T-helper 1 cell (primary cell): Measurements from ENCODE around the gene SDK2.

Experiments used
- DNase-seq, 5 donors: peaks; one replicate each; pipeline ENCODE4 v3.0.0-alpha.2; 2012 to 2020

SDK2 gene

GRCh38 chr17:73533127-73533526 lies 111.1 kb downstream of the SDK2 start:
- DNase-seq, result no peak

DNA sequence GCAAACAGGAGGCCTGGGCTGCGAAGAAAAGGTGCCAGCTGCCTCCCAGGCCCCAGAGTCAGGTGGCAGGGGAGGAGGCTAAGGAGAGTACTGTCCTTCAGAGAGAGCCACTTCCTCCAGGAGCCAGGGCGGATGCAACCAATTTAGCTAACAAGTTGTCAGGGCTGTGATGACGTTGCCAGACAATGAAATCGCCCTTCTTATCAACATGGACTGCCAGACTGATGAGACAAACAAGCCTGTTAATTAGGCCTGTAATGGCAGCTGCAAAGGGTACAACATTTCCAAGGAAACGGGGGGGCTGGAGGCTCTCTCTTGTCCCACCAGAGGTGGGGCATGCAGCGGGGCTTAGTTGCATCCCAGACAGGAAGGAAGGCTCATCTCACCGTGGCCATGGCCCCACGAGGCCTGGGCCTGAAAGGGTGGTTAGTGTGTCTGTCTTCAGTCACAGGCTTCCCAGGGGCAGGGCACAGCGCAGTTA lies 111.8 kb downstream of the SDK2 start:
- DNase-seq, result no peak

GRCh38 chr17:73531158-73531557 lies 113.1 kb downstream of the SDK2 start:
- DNase-seq, result no peak

DNA sequence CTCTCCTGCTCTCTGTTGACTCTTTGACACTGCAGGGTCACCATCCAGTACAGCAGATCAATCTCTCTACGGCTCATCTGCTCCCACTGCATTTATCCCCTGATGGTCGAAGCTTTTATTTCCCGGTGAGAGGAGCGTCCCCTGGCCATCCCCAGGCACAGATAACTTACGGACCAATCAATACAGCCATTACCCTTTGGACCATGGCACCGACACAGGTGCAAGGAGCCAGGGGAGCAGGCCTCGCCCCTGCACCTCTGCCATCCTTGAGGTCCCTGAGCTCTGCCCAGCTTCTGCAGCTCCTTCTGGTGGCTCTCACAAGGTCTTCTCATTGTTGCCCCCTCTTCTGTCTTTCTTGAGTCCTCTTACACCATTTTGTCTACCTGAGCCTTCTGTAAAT lies 115.6 kb downstream of the SDK2 start:
- DNase-seq, result no peak

DNA sequence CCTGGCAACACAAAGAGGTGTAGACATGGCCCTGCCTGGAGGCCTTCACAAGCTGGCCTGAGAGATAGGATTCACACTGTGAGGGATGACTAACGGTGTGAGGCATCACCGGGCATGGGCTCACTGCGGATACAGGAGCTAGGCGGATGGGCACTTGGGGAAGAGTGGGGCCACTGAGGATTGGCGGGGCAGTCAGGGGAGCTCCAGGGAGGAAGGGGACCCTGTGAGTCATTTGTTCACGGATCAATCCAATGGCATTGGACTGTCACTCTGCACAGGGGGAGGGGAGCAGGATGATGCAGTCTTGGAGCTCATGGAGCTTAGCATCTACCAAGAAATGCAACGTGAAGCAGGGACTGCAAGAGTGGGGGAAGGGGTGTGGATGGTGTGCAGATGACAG lies 117.3 kb downstream of the SDK2 start:
- DNase-seq, result no peak

GRCh38 chr17:73524941-73525679 lies 119.1 kb downstream of the SDK2 start:
- no peak for DNase-seq

DNA sequence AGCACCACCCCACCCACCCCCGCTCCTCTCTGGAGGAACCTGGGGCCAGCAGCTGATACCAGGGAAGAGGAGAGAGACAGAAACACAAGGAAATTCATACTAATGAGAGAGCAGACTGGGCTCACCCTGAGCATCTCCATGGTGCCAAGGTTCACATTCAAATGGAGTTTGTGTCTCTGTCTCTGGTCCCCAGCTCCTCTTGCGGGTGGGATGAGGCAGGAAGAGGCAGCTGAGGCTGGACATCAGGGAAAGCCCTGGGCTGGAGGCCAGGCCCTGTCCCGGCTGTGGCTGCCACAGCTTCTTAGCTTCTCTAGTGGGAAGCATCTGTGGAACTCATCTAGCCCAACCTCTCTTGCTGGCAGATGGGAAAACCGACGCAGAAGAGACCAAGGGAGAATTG lies 121.5 kb downstream of the SDK2 start:
- no peak for DNase-seq

GRCh38 chr17:73522107-73522506 lies 122.1 kb downstream of the SDK2 start:
- DNase-seq, result no peak

DNA sequence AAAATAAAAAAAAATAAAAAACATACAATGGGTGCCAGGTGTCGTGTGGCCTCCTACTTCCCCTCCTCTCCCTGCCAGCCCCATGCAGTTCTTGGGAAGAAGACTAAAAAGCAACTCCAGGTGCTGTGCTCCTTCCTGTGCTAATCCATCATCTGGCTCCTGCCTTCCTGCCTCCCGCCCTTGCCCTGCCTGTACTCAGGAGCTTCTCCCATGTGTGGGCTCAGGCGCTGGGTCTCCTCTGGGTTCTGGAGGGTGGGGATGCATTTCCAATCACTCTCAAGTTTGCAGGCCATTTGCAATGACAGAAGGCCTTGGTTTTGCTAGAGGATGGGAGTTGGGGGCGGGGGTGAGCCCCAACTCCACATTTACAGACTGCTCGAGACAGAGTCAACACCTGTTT lies 122.9 kb downstream of the SDK2 start:
- no peak for DNase-seq

DNA sequence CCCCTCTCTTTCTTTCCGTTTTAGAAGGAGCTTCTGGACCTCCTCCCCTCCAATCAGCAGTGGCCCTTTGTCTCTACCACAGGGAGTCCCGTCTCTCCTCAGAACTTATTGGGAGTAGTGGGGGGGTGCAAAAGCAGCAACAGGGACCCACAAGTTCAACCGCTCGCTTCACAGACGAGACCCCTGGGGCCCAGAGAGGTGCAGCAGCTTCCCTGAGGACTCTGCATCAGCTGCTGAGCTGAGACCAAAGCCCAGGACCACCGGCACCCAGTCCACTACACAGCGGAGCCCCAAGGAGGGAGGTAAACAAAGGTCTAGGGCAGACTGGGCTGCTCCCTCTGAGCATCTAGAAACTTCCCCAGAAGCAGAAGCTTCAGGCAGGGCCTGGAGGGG lies 123.9 kb downstream of the SDK2 start:
- DNase-seq, result no peak

DNA sequence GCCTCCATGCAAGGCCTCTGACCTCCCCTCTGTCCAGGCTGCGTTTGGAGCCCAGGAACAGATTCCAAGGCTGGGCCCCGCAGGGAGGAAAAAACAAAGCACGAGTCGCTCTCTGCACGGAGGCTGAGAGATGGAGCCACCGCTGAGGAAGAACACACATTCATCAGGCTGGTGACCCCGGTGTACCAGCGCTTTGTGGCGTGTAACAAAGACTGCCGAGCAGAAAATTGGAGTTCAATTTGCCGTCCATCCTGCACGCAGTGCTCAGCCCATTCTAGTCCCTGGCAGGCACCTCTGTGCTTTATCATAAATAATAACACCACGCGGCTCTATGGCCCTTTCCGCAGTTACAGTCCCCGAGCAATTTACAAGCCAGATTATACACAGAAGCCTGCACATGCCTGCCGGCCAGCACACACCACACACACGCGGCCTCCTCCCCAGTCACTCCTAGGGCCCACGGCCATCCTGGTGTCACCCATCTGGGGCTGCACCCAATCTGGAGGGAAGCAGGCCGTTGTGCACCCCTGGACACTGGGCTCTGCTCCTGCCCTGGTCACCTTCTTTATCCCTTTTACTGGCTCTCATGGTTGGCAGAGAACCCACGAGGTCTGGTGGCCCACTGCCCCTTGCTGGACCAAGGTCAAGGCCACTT lies 124.4 kb downstream of the SDK2 start:
- DNase-seq, result no peak

DNA sequence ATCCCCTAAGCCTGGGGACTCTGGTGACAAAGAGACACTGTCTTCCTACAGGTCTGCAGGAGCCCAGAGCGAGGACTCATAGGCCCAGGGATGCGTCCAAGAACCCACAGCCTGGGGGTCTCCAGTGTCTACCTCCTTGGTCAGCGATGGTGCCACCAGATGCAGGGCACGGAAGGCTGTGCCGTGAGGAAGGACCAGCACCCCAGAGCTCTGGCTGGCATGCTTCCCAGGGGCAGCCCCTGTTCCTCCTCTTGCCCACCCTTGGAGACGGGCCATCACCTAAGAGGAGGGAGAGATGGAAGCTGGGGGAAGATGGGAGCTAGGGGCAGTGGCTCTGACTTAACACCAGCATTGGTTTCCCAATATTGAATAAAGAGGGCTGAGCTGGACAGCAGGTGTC lies 125.2 kb downstream of the SDK2 start:
- no peak for DNase-seq

DNA sequence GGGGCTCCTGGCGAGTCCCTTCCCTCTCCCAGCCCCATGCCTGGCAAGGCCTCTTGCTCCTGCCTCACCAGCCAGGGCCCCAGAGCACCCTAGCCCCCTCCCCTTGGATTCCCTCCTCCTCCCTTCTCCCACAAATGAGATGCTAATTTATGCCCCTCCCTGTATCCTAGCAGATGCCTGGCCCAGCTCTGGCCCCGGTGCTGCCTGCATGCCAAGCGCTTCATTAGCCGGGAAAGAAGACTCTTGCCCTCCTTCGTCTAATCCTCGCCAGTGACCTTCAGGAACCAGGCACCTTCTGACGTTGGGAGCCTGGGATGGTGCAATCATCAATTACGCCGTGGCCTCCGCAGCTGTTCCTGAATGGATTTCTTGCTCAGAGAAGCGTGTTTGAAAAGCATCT lies 127.8 kb downstream of the SDK2 start:
- no peak for DNase-seq

DNA sequence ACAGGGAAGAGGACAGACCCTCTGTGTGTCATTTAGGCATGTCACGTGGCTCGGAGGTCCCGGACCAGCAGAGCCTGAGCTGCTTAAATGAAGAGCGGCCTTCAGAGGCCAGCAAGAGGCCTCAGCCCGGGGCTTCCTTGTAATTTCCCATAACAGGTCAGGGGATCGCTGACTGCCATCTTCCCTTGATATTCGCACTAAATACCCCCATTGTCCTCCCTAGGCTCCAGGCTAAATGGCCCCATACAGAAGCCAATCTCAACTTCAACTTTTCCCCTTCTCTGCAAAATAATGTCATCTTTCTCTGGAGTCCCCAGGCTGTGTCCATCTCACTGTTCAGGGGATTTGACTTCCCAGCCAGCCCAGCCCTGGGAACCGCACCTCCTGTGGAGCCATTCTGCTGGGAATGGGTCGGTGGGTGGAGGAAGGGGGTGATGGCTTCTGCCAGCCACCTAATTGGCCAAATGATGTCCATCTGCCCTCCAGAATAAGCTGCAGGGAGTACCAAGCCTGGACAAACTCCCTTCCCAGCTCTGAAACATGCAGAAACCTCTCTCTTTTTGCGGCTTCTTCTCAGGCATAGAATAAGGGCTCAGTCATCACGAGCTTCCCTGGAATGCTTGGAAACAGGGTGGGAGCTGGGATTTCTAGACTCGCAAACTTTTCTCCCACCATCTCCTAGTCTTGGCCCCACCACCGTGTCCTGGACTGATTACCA lies 129.9 kb downstream of the SDK2 start:
- no peak for DNase-seq

- DNase-seq, result no peak
Measured at GRCh38 chr17:73513426-73513825, 130.8 kb downstream of the SDK2 start.

DNA sequence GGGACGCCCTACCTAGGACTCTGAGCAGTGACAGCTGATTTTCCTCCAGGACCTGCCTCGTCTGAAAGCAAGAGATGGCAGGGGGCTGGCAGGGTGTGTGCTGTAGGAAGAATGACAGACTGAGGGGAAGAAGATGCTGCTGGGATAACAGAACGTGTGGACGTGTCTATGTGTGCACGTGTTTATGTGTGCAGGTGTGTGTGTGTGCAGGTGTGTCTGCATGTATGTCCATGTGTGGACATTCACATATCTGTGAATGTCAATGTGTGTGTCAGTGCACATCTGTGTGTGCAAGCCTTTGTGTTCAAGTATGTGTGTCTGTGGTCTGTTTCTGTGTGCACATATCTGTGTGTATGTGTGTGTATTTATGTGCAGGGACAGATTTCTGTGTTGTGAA lies 132.5 kb downstream of the SDK2 start:
- no peak for DNase-seq

DNA sequence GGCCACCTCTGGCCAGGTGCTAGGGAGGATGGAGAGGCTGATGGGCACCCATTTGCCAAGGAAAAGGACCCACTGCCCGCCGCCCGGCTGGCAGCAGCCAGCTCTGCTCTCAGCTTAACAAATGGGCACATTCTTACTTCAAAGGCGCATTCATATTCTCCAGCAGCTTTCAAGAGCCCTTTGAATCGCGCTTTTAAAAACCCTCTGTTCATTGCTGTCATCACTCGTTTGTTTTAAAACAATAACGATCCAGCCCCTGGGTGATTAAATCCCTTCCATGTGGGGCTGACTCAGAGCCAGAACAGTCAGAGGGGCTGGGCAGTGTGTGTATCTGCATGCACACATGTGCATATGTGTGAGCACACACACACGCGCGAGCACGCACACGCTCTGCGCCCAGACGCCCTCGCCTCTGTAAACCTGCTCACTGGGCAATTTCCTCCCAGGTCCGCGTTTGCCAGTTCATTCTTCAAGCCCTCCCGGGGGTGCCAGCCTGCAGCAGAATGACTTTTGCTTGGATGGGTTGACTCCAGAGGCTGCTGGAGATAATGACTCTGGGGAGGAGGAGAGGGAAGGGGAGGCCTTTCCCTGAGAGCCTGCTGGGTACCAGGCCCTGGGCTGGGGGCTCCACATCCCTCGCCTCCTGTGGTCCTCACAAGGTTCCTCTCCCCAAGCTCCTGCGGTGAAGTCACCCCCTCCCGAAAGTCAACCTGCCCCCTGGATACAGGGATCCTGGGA lies 133.1 kb downstream of the SDK2 start:
- no peak for DNase-seq

DNA sequence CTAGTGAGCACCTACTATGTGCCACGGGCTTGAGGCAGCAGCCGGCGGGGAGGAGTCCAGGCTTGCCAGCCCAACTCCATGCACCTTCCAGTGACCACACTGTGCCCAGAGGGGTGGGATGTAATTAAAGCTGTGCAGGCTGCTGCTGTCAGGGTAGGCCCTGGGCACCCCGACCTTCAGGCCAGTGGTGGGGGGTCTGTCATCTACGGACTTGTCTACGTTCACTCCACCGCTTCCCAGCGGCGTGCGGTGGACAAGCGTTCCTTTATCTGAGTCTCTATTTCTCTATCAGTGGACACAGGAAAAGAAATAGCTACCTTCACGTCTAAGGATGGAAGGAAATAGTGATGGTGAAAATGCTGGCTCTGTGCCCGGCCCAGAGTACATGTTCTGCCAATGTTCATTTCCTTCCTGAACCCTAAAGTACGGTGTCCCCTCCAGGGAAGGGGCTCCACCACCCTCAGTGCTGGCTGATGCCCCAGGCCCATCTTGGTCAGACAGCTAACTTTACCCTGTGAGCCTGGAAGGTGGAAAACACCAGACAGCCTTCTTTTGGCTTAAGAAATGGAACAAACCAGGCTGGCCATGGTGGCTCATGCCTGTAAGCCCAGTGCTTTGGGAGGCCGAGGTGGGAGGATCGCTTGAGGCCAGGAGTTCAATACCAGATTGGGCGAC lies 135.2 kb downstream of the SDK2 start:
- DNase-seq, result no peak

DNA sequence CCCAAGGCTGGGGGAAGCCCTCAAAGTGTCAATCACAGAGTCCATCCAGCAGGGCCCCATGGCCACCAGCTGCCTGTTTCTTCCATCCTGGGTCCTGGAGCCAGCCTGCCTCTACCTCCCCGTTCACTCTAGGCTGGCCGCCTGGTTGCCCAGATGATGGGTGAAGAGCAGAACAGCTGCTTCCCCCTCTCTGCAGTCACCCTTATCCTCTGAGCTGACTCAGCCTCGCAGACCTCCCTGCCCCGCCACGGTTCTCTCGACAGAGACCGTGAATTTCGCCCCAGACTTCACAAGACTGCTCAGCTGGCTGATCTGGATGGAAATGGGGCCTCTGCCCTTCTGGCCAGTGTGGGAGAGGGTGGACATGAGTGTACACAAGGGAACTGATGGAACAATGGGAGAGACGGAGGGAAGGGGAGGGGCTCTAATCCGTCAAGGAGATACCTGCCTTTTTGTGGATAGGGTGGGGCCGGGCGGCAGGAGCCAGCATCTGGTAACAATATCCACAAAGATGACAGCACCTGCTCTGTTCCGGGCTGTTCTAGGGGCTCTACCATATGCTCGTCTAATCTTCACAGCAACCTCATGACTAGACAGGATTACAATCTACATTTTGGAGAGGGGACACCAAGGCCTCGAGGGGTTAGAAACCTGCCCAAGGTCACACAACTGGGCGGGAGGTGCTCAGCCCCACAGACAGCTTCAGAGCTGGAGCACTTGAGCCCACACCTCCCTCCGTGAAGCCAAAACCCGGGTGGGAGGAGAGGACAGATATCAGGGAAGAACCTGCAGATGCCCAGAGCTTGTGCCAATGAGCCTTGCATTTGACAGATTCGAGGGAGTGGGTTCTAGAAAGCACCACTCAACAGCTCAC lies 136.0 kb downstream of the SDK2 start:
- no peak for DNase-seq

DNA sequence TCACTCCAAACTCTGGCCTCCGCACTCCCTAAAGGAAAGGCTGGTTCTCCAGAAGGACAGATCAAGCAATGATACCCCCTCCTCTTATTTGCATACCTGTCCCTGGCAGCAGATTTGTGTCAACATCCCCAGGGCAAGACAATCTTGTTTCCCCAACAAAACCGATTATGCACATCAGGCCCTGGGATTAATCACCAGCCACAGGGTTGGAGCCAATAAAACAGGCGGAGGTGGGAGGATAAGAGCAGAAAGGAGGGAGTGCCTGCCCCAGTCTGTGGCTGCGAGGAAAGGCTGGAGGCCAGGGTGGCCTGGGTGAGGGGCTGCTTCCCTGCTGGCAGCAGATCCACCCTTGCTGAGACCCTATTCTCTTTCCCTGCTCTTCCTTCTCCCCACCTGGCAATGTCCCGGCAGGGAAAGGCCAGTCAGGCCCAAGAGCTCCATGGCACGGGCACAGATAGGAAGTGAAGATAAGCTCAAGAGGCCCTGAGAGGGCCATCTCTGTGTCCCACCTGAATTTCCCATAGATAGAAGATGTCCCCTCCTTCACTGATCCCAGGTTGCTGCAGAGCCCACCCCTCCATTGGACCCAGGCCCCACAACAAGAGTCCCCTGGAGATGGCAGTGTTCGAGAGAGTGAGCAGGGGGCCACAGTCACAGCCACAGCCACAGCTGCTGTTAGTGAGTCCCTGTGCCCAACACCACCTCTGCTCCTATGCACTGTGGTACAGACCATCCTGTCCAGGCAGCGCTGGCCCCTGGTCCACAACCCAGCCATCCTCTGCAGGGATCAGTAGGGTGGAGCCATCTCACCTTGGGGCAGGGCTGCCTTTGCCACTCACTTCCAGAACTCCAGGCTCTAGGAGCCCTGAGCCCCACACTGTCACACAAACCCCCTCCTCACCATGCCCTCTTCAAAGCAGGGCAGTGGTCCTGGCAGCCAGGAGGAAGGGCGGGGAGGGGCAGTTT lies 137.5 kb downstream of the SDK2 start:
- DNase-seq, result no peak
